HepG2 (cell line): ENCODE results near the gene DNAAF1. TPM values are rescaled to one million over a fixed set of nuclear protein-coding genes. Genes with fewer than 3 reads are reported as not detected.

ENCODE experiments used
- CREM ChIP-seq, 2 experiments: sonication (generic) in 1 of 2; formaldehyde crosslinking in 1 of 2; IDR thresholded peaks; 2 replicates each; pipeline versions ENCODE4 v1.4.0 to v1.6.1; 2016 to 2020; ENCODE audit warnings: antibody characterized with exemption in 1 of 2, mild to moderate bottlenecking in 1 of 2, missing genetic modification reagents in 1 of 2
- MEIS2 ChIP-seq: sonication (generic); formaldehyde crosslinking; IDR thresholded peaks from 2 replicates; pipeline ENCODE4 v1.9.0; 2021; ENCODE audit warnings: mild to moderate bottlenecking, missing genetic modification reagents
- NKX3-1 ChIP-seq: sonication (generic); formaldehyde crosslinking; IDR thresholded peaks from 2 replicates; pipeline ENCODE4 v1.5.0; 2020; ENCODE audit warnings: missing genetic modification reagents
- POGK ChIP-seq: sonication (generic); formaldehyde crosslinking; conservative IDR thresholded peaks from 2 replicates; pipeline ENCODE4 v1.8.0; 2022; ENCODE audit warnings: mild to moderate bottlenecking, moderate library complexity, missing genetic modification reagents
- RARA ChIP-seq: IDR thresholded peaks from 2 replicates; pipeline ENCODE4 v1.6.1; 2016; ENCODE audit warnings: missing genetic modification reagents, missing compliant biosample characterization
- RCOR2 ChIP-seq: IDR thresholded peaks from 2 replicates; pipeline ENCODE4 v1.6.1; 2016; ENCODE audit warnings: missing biosample characterization, missing genetic modification reagents
- RFXANK ChIP-seq: IDR thresholded peaks from 2 replicates; pipeline ENCODE4 v1.6.1; 2016
- RNF219 ChIP-seq: sonication (generic); formaldehyde crosslinking; IDR thresholded peaks from 2 replicates; pipeline ENCODE4 v1.5.0; 2020; ENCODE audit warnings: mild to moderate bottlenecking, missing genetic modification reagents
- SNAI1 ChIP-seq: sonication (generic); formaldehyde crosslinking; IDR thresholded peaks from 2 replicates; pipeline ENCODE4 v1.5.0; 2020; ENCODE audit warnings: mild to moderate bottlenecking, missing genetic modification reagents, borderline replicate concordance
- UBTF ChIP-seq: sonication (generic); formaldehyde crosslinking; IDR thresholded peaks from 2 replicates; pipeline ENCODE4 v1.4.0; 2020; ENCODE audit warnings: mild to moderate bottlenecking, missing genetic modification reagents
- WIZ ChIP-seq: sonication (generic); formaldehyde crosslinking; IDR thresholded peaks from 2 replicates; pipeline ENCODE4 v1.5.1; 2020; ENCODE audit warnings: mild to moderate bottlenecking, missing genetic modification reagents
- XBP1 ChIP-seq: sonication (generic); formaldehyde crosslinking; IDR thresholded peaks from 2 replicates; pipeline ENCODE4 v1.5.0; 2020; ENCODE audit warnings: missing genetic modification reagents
- ZBTB3 ChIP-seq: sonication (generic); formaldehyde crosslinking; IDR thresholded peaks from 2 replicates; pipeline ENCODE4 v1.4.0; 2020; ENCODE audit warnings: low read depth, mild to moderate bottlenecking, moderate library complexity, missing genetic modification reagents, borderline replicate concordance
- ZNF703 ChIP-seq: sonication (generic); formaldehyde crosslinking; IDR thresholded peaks from 2 replicates; pipeline ENCODE4 v1.5.1; 2020; ENCODE audit warnings: missing genetic modification reagents, mild to moderate bottlenecking, moderate library complexity, borderline replicate concordance
- polyA plus RNA-seq, 8 experiments: library from polyadenylated mRNA; depleted of rRNA in 3 of 8; stranded (reverse) in 7 of 8; unstranded in 1 of 8; fragments of >200 nt; fragmentation: Illumina TruSeq in 4 of 8; extraction: Trizol in 4 of 8; gene quantifications; 2 replicates each; pipeline versions ENCODE4 v1.2.1 to v1.2.3, GENCODE V29; 2011 to 2016; ENCODE audit warnings: low read depth in 4 of 8, missing spikeins in 1 of 8, mixed read lengths in 1 of 8; ENCODE audit not compliant: insufficient read depth in 1 of 8
- total RNA-seq, 5 experiments: library from RNA; depleted of rRNA; stranded (reverse); fragments of >200 nt; fragmentation: Illumina TruSeq; extraction: Trizol; gene quantifications; 2 replicates each; pipeline ENCODE4 v1.2.3, GENCODE V29; 2016; ENCODE audit warnings: low read depth in 1 of 5
- TF ChIP-seq, protein P1 (sequence below): sonication (generic); formaldehyde crosslinking; IDR thresholded peaks from 2 replicates; pipeline ENCODE4 v1.4.0; 2020; ENCODE audit warnings: missing genetic modification reagents

The DNAAF1 gene
- total and polyA plus RNA-seq, 2 of the 13 experiments (the other 11 are each of a cell fraction or from before 2014, with no cell fraction given), result 0.04 TPM; not detected in 1

GRCh38 chr16:84096447-84097005, 48.6 kb upstream of the DNAAF1 start (continued):
- peak; percentile 94 for TF ChIP-seq RCOR2 (CRISPR knock-in tag)
- TF ChIP-seq NKX3-1, result no peak
- TF ChIP-seq SNAI1 (CRISPR knock-in tag), result no peak
- TF ChIP-seq WIZ (CRISPR knock-in tag), result no peak
- peak; percentile 59 for TF ChIP-seq CREM (IDR thresholded peaks at IDR 0.05)
- TF ChIP-seq CREM (CRISPR knock-in tag; IDR thresholded peaks at IDR 0.05), result no peak
- no peak for TF ChIP-seq MEIS2 (CRISPR knock-in tag)
- peak; percentile 87 for TF ChIP-seq RARA
- TF ChIP-seq ZBTB3 (CRISPR knock-in tag), result no peak
- TF ChIP-seq, protein P1, sequence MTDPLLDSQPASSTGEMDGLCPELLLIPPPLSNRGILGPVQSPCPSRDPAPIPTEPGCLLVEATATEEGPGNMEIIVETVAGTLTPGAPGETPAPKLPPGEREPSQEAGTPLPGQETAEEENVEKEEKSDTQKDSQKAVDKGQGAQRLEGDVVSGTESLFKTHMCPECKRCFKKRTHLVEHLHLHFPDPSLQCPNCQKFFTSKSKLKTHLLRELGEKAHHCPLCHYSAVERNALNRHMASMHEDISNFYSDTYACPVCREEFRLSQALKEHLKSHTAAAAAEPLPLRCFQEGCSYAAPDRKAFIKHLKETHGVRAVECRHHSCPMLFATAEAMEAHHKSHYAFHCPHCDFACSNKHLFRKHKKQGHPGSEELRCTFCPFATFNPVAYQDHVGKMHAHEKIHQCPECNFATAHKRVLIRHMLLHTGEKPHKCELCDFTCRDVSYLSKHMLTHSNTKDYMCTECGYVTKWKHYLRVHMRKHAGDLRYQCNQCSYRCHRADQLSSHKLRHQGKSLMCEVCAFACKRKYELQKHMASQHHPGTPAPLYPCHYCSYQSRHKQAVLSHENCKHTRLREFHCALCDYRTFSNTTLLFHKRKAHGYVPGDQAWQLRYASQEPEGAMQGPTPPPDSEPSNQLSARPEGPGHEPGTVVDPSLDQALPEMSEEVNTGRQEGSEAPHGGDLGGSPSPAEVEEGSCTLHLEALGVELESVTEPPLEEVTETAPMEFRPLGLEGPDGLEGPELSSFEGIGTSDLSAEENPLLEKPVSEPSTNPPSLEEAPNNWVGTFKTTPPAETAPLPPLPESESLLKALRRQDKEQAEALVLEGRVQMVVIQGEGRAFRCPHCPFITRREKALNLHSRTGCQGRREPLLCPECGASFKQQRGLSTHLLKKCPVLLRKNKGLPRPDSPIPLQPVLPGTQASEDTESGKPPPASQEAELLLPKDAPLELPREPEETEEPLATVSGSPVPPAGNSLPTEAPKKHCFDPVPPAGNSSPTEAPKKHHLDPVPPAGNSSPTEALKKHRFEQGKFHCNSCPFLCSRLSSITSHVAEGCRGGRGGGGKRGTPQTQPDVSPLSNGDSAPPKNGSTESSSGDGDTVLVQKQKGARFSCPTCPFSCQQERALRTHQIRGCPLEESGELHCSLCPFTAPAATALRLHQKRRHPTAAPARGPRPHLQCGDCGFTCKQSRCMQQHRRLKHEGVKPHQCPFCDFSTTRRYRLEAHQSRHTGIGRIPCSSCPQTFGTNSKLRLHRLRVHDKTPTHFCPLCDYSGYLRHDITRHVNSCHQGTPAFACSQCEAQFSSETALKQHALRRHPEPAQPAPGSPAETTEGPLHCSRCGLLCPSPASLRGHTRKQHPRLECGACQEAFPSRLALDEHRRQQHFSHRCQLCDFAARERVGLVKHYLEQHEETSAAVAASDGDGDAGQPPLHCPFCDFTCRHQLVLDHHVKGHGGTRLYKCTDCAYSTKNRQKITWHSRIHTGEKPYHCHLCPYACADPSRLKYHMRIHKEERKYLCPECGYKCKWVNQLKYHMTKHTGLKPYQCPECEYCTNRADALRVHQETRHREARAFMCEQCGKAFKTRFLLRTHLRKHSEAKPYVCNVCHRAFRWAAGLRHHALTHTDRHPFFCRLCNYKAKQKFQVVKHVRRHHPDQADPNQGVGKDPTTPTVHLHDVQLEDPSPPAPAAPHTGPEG (CRISPR knock-in tag), result no peak
- TF ChIP-seq RFXANK (CRISPR knock-in tag), result no peak
- TF ChIP-seq ZNF703, result no peak
- no peak for TF ChIP-seq XBP1
- no peak for TF ChIP-seq POGK (CRISPR knock-in tag)
- TF ChIP-seq UBTF (CRISPR knock-in tag), result no peak
- TF ChIP-seq RNF219, result no peak
